ENCODE results near the gene ERN2.
"Not testable (repeated sequence)": the region's sequence is repeated elsewhere in the genome, so short reads cannot be mapped to it uniquely, and the experiment has no call there.

The ERN2 gene

GRCh38 chr16:23712976-23713375 lies at the start of gene ERN2:
Gene ERN2 (minus strand): TSS chr16:23713222. CDS start chr16:23713187, 35 bp downstream.
- no peak within 1 kb of the TSS for H3K9ac ChIP-seq (ENCODE audit: low read length in 5 of 5)
- H3K4me3 ChIP-seq (ENCODE audit: low read depth in 1 of 5, low read length in 5 of 5): no peak within 1 kb of the TSS
- H3K27ac ChIP-seq (ENCODE audit: low read depth, low read length): no peak within 1 kb of the TSS
- no peaks in the 10 kb centered on the region for H3K36me3 ChIP-seq (ENCODE audit: control insufficient read depth in 5 of 5, insufficient read depth in 5 of 5, low read length in 5 of 5)
- peaks cover 18 to 29% (median 25%) of the 10 kb centered on the region in 5 donors for H3K27me3 ChIP-seq (ENCODE audit: control insufficient read depth in 5 of 5, insufficient read depth in 4 of 5, low read length in 5 of 5)
- peaks cover 0 to 6% (median 2%) of the 10 kb centered on the region in 5 donors for H3K4me1 ChIP-seq (ENCODE audit: control insufficient read depth in 5 of 5, insufficient read depth in 5 of 5, low read length in 5 of 5)
- peaks cover 5 to 19% (median 14%) of the 10 kb centered on the region in 5 donors for H3K9me3 ChIP-seq (ENCODE audit: control insufficient read depth in 5 of 5, low read length in 5 of 5)

- no peak overlapping the region for H3K9ac ChIP-seq (ENCODE audit: low read length in 5 of 5)
- no peaks in the 10 kb centered on the region for H3K36me3 ChIP-seq (ENCODE audit: control insufficient read depth in 5 of 5, insufficient read depth in 5 of 5, low read length in 5 of 5)
- H3K4me1 ChIP-seq (ENCODE audit: control insufficient read depth in 5 of 5, insufficient read depth in 5 of 5, low read length in 5 of 5): peaks cover 0 to 12% (median 11%) of the 10 kb centered on the region in 5 donors
- H3K27ac ChIP-seq (ENCODE audit: low read depth, low read length): no peak overlapping the region
- H3K9me3 ChIP-seq (ENCODE audit: control insufficient read depth in 5 of 5, low read length in 5 of 5): no peaks in the 10 kb centered on the region
- peaks cover 18 to 42% (median 38%) of the 10 kb centered on the region in 5 donors for H3K27me3 ChIP-seq (ENCODE audit: control insufficient read depth in 5 of 5, insufficient read depth in 4 of 5, low read length in 5 of 5)
- no peak overlapping the region for H3K4me3 ChIP-seq (ENCODE audit: low read depth in 1 of 5, low read length in 5 of 5)
Observed at GRCh38 chr16:23757937-23758619, 45.1 kb upstream of the ERN2 start.

GRCh38 chr16:23757116-23757515 lies 44.1 kb upstream of the ERN2 start:
- Histone ChIP-seq H3K9me3 (ENCODE audit: control insufficient read depth in 5 of 5, low read length in 5 of 5) (no peaks in the 10 kb centered on the region), H3K27me3 (ENCODE audit: control insufficient read depth in 5 of 5, insufficient read depth in 4 of 5, low read length in 5 of 5) (peaks cover 18 to 38% (median 37%) of the 10 kb centered on the region in 5 donors), H3K9ac (ENCODE audit: low read length in 5 of 5) (no peak overlapping the region), H3K27ac (ENCODE audit: low read depth, low read length) (no peak overlapping the region), H3K4me1 (ENCODE audit: control insufficient read depth in 5 of 5, insufficient read depth in 5 of 5, low read length in 5 of 5) (peaks cover 0 to 12% (median 11%) of the 10 kb centered on the region in 5 donors), H3K4me3 (ENCODE audit: low read depth in 1 of 5, low read length in 5 of 5) (no peak overlapping the region), H3K36me3 (ENCODE audit: control insufficient read depth in 5 of 5, insufficient read depth in 5 of 5, low read length in 5 of 5) (no peaks in the 10 kb centered on the region)

GRCh38 chr16:23755484-23755809 lies 42.4 kb upstream of the ERN2 start:
- no peaks in the 10 kb centered on the region for H3K9me3 ChIP-seq (ENCODE audit: control insufficient read depth in 5 of 5, low read length in 5 of 5)
- H3K9ac ChIP-seq (ENCODE audit: low read length in 5 of 5): no peak overlapping the region
- no peaks in the 10 kb centered on the region for H3K36me3 ChIP-seq (ENCODE audit: control insufficient read depth in 5 of 5, insufficient read depth in 5 of 5, low read length in 5 of 5)
- H3K4me3 ChIP-seq (ENCODE audit: low read depth in 1 of 5, low read length in 5 of 5): no peak overlapping the region
- H3K27ac ChIP-seq (ENCODE audit: low read depth, low read length): no peak overlapping the region
- peaks cover 0 to 12% (median 11%) of the 10 kb centered on the region in 5 donors for H3K4me1 ChIP-seq (ENCODE audit: control insufficient read depth in 5 of 5, insufficient read depth in 5 of 5, low read length in 5 of 5)
- H3K27me3 ChIP-seq (ENCODE audit: control insufficient read depth in 5 of 5, insufficient read depth in 4 of 5, low read length in 5 of 5): peaks cover 18 to 38% (median 37%) of the 10 kb centered on the region in 5 donors

GRCh38 chr16:23754594-23755483 lies 41.8 kb upstream of the ERN2 start, which contains the start of gene CHP2:
Gene CHP2 (plus strand): TSS chr16:23755026. CDS start chr16:23755050, 24 bp downstream.
- no peak within 1 kb of the TSS for H3K27ac ChIP-seq (ENCODE audit: low read depth, low read length)
- no peak within 1 kb of the TSS for H3K9ac ChIP-seq (ENCODE audit: low read length in 5 of 5)
- no peaks in the 10 kb centered on the region for H3K9me3 ChIP-seq (ENCODE audit: control insufficient read depth in 5 of 5, low read length in 5 of 5)
- H3K4me1 ChIP-seq (ENCODE audit: control insufficient read depth in 5 of 5, insufficient read depth in 5 of 5, low read length in 5 of 5): peaks cover 0 to 12% (median 11%) of the 10 kb centered on the region in 5 donors
- H3K4me3 ChIP-seq (ENCODE audit: low read depth in 1 of 5, low read length in 5 of 5): peak within 1 kb of the TSS in 4 of 5 donors; percentile 11 to 61 (median 46)
- H3K36me3 ChIP-seq (ENCODE audit: control insufficient read depth in 5 of 5, insufficient read depth in 5 of 5, low read length in 5 of 5): no peaks in the 10 kb centered on the region
- H3K27me3 ChIP-seq (ENCODE audit: control insufficient read depth in 5 of 5, insufficient read depth in 4 of 5, low read length in 5 of 5): peaks cover 18 to 38% (median 37%) of the 10 kb centered on the region in 5 donors

GRCh38 chr16:23753908-23754593 lies 41.0 kb upstream of the ERN2 start:
- H3K27me3 ChIP-seq (ENCODE audit: control insufficient read depth in 5 of 5, insufficient read depth in 4 of 5, low read length in 5 of 5): peaks cover 18 to 38% (median 37%) of the 10 kb centered on the region in 5 donors

GRCh38 chr16:23751053-23751452 lies 38.0 kb upstream of the ERN2 start:
- not testable (repeated sequence) for H3K9ac ChIP-seq (ENCODE audit: low read length in 5 of 5); H3K27ac ChIP-seq (ENCODE audit: low read depth, low read length); H3K9me3 ChIP-seq (ENCODE audit: control insufficient read depth in 5 of 5, low read length in 5 of 5); H3K36me3 ChIP-seq (ENCODE audit: control insufficient read depth in 5 of 5, insufficient read depth in 5 of 5, low read length in 5 of 5); H3K4me3 ChIP-seq (ENCODE audit: low read depth in 1 of 5, low read length in 5 of 5)
- Histone ChIP-seq H3K27me3 (ENCODE audit: control insufficient read depth in 5 of 5, insufficient read depth in 4 of 5, low read length in 5 of 5) (peaks cover 13 to 24% (median 22%) of the 10 kb centered on the region in 5 donors), H3K4me1 (ENCODE audit: control insufficient read depth in 5 of 5, insufficient read depth in 5 of 5, low read length in 5 of 5) (peaks cover 0 to 12% (median 11%) of the 10 kb centered on the region in 5 donors)

More at GRCh38 chr16:23753908-23754593, 41.0 kb upstream of the ERN2 start:
- H3K9ac ChIP-seq (ENCODE audit: low read length in 5 of 5): no peak overlapping the region
- H3K9me3 ChIP-seq (ENCODE audit: control insufficient read depth in 5 of 5, low read length in 5 of 5): no peaks in the 10 kb centered on the region
- H3K4me1 ChIP-seq (ENCODE audit: control insufficient read depth in 5 of 5, insufficient read depth in 5 of 5, low read length in 5 of 5): peaks cover 0 to 12% (median 11%) of the 10 kb centered on the region in 5 donors
- H3K4me3 ChIP-seq (ENCODE audit: low read depth in 1 of 5, low read length in 5 of 5): peak overlapping the region in 3 of 5 donors; percentile 36 to 61 (median 57)
- no peaks in the 10 kb centered on the region for H3K36me3 ChIP-seq (ENCODE audit: control insufficient read depth in 5 of 5, insufficient read depth in 5 of 5, low read length in 5 of 5)
- no peak overlapping the region for H3K27ac ChIP-seq (ENCODE audit: low read depth, low read length)

- peaks cover 0 to 2% (median 0%) of the 10 kb centered on the region in 5 donors for H3K27me3 ChIP-seq (ENCODE audit: control insufficient read depth in 5 of 5, insufficient read depth in 4 of 5, low read length in 5 of 5)
Observed at GRCh38 chr16:23748630-23749029, 35.6 kb upstream of the ERN2 start.

GRCh38 chr16:23745263-23745662 lies 32.2 kb upstream of the ERN2 start:
- Histone ChIP-seq H3K27ac (ENCODE audit: low read depth, low read length) (no peak overlapping the region), H3K9me3 (ENCODE audit: control insufficient read depth in 5 of 5, low read length in 5 of 5) (no peaks in the 10 kb centered on the region), H3K4me3 (ENCODE audit: low read depth in 1 of 5, low read length in 5 of 5) (no peak overlapping the region), H3K36me3 (ENCODE audit: control insufficient read depth in 5 of 5, insufficient read depth in 5 of 5, low read length in 5 of 5) (no peaks in the 10 kb centered on the region), H3K9ac (ENCODE audit: low read length in 5 of 5) (no peak overlapping the region), H3K4me1 (ENCODE audit: control insufficient read depth in 5 of 5, insufficient read depth in 5 of 5, low read length in 5 of 5) (peaks cover 0 to 7% (median 0%) of the 10 kb centered on the region in 5 donors), H3K27me3 (ENCODE audit: control insufficient read depth in 5 of 5, insufficient read depth in 4 of 5, low read length in 5 of 5) (peaks cover 0 to 2% (median 0%) of the 10 kb centered on the region in 5 donors)

More at GRCh38 chr16:23748630-23749029, 35.6 kb upstream of the ERN2 start:
- H3K4me3 ChIP-seq (ENCODE audit: low read depth in 1 of 5, low read length in 5 of 5): no peak overlapping the region
- H3K9me3 ChIP-seq (ENCODE audit: control insufficient read depth in 5 of 5, low read length in 5 of 5): no peaks in the 10 kb centered on the region
- no peaks in the 10 kb centered on the region for H3K4me1 ChIP-seq (ENCODE audit: control insufficient read depth in 5 of 5, insufficient read depth in 5 of 5, low read length in 5 of 5)
- H3K27ac ChIP-seq (ENCODE audit: low read depth, low read length): no peak overlapping the region
- H3K36me3 ChIP-seq (ENCODE audit: control insufficient read depth in 5 of 5, insufficient read depth in 5 of 5, low read length in 5 of 5): no peaks in the 10 kb centered on the region
- no peak overlapping the region for H3K9ac ChIP-seq (ENCODE audit: low read length in 5 of 5)
